HG02970 (cell line): ENCODE data around the gene STX17.
"Not testable (repeated sequence)": the region's sequence is repeated elsewhere in the genome, so short reads cannot be mapped to it uniquely, and the experiment has no call there.

Experiments
- ATAC-seq: cut with Tn5 transposase; IDR thresholded peaks from one replicate; pipeline ENCODE4 v1.9.1; 2021; ENCODE audit warnings: mild to moderate bottlenecking, moderate library complexity, moderate number of reproducible peaks; ENCODE audit not compliant: unreplicated experiment, low FRiP score

The STX17 gene

DNA sequence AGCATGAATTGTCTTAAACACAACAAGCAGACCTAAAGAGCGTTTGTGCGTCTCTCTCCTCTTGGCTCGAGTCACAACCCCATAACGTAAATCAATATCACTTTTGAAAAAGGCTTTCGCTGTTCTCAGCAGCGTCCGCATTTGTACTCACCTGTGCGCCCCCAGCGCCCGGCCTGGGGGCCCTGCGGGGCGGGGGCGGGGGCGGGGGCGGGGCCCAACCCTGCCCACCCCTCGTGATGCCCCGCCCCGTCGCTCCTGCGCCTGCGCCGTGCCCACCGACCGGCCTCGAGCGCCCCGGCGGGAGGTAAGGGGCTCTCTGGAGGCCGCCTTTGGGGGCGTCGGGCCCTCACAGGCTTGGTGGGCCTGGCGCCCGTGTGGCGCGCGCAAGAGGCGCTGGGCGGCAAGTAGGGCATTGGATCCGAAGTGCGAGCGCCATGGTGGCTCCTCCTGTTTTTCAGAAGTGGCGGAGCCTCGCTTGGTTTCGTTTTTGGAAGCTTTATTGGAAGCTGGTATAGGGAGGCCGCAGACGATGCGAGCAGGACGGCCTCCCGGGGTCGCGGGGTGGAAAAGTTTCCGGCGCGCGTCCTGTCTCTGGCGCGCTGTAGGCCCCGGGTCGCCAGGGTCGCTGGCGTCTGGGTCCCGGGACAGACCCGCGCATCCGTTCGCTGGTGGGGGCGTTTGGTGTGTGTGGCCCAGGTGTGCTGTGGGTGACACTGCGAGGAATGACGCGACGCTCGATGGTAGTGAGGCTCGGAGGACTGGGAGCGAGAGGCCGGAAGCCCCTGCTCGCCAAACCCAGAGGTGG lies at the start of gene STX17:
STX17 (plus strand) TSS at position 252 of the 805 bp plus-strand sequence. CDS start 8,586 bp downstream, outside the sequence.
- peak; percentile 73 for ATAC-seq

GRCh38 chr9:99857576-99857975 lies 48.9 kb upstream of the STX17 start:
- ATAC-seq: not testable (repeated sequence)

- ATAC-seq: no peak
These were observed 48.4 kb upstream of the STX17 start for GRCh38 chr9:99858087-99858486.

DNA sequence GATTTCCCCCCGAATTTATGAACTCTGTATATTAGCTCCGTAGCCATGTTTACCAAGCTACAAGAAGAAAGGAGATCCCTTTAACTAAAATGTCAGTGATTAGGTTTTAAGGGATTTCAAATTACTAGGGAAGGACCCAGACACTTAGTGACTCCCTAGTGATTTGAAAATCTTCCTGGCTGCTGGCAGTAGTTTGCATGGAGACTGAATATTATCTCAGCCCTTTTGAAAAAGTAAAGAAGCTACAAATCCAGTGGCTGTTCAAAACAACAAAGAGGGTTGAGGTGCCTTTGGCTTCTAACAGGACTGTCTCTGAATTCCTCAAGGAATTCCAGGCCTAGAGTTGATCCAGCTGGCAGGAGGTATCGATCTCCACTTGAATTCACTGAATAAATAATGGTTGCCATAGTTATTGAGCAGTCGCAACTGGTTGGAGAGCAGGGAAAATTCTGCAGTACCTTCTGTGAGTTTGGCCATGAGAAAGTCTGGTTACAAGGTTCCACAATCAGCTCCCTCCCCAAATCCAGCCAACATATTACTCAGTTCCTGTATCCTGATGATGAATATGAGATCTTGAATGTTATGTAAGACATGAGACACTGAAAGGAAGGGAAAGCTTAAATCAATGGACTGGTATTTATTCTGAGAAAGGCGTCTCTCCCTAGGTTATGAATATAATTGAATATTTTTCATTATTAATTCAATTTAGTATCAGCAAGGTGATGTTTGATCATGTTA lies 47.0 kb upstream of the STX17 start:
- ATAC-seq: no peak

- ATAC-seq: no peak
These were observed 46.2 kb upstream of the STX17 start for GRCh38 chr9:99860266-99860665.

- ATAC-seq: no peak
These were observed 42.5 kb upstream of the STX17 start for GRCh38 chr9:99863955-99864354.

- ATAC-seq: no peak
These were observed 40.1 kb upstream of the STX17 start for GRCh38 chr9:99866398-99866797.

DNA sequence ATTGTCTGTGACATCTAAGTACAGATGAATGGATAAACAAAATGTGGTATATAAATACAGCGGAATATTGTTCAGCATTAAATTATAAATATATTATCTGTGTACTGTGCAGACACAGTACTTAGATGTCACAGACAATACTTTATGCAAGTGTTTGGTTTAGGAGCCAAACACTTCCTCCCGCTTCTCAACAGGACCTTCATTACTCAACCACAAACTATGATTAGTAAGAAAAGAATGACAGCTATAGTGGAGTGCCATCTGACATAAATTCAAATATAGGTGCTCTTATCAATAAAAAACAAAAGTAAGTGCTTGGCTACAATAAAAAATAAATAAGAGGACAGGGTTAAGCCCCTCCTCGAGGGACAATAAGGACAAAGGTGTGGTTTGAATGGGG lies 38.9 kb upstream of the STX17 start:
- ATAC-seq: no peak

DNA sequence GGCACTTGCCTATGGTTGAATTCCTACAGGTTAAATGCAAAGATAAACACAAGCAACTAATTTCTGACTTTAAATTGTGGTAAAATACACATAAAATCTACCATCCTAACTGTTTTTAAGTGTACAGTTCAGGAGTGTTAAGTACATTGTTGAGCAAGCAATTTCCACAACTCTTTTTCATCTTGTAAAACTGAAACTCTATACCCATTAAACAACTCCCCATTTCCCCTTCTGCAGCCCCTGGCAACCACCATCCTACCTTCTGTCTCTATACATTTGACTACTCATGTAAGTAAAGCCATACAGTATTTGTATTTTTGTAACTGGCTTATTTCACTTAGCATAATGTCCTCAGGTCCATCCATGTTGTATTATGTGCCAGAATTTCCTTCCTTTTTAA lies 38.5 kb upstream of the STX17 start:
- no peak for ATAC-seq

DNA sequence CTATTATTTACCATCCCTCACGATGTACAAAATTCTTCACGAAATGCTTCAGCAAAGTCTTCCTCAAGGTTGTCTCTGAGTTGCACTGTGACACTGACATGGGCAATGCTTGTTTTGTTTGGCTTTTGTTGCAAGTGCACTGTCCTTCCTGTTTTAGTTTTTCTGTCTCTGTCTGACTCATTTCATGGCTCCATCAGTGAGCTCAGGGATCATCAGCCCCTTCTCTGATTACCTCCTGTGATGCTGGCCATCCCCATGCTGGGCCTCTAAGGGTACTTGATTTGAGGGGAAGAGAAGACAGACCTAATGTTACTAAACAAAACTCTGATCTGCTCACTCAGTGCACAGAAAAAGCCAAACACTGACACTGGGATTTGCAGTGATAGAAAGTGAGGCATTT lies 37.6 kb upstream of the STX17 start:
- ATAC-seq: no peak

- ATAC-seq: no peak
These were observed 36.3 kb upstream of the STX17 start for GRCh38 chr9:99870126-99870525.

DNA sequence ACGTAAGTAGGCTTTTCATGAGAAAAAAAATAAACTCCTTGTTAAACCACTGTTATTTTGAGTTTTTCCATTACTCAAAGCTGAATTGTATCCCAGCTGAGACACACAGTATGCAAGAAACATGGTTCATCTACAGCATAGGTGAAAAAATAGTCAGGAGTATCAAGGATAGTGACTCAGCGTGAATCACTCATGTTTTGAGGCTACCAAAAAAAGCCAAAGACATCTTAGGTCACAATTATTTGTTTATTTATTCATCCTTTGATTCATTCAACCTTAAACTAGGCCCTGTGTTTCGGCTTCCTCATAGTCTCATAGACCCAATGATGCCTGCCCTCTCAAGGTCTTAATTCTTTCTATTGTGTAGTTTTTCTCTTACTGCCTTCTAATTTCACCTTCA lies 32.9 kb upstream of the STX17 start:
- ATAC-seq: no peak

- no peak for ATAC-seq
These were observed 32.4 kb upstream of the STX17 start for GRCh38 chr9:99873943-99874584.

DNA sequence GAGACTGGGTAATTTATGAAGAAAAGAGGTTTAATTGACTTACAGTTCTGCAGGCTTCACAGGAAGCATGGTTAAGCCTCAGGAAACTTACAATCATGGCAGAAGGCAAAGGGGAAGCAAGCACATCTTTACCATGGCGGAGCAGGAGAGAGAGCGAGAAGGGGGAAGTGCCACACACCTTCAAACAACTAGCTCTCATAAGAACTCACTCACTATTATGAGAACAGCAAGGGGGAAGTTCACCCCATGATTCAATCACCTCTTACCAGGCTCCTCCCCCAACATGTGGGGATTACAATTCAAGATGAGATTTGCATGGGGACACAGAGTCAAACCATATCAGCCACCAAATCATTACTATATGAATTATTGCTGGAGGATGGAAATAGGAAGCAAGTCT lies 30.3 kb upstream of the STX17 start:
- ATAC-seq: no peak

DNA sequence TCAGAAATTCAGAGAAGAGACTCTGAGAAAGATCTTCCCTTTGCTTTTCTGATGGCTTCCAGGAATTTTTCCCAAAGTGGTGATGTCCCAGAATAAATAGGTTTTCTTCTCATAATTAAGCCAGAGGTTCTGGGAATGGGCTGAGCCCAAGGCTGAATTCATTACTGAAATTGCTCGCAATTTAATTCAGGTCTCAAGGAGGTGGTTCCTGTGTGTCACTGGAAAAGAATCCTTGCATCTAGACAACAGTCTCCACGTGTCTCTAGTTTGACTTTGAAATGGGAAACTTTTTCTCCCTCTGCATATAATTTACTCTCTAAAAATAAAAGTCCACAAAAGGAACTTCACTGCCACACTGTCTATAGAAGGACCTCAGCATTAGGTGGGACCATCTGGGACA lies 27.8 kb upstream of the STX17 start:
- no peak for ATAC-seq

DNA sequence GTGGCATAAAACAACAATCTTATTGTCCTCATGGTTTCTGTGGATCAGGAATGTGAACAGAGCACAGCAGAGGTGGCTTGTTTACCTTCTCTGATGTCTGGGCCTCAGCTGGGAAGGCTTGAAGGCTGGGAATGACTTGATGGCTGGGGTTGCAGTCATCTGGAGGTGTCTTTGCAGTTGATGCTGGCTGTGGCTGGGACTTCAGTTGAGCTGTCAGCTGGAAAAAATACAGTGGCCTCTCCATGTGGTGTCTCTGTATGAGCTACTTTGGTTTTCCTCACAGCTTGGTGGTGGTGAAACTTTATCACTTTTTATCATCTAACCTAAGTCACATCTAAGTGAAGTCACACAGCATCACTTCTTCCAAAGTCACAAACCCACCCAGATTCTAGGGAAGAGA lies 24.7 kb upstream of the STX17 start:
- ATAC-seq: no peak

GRCh38 chr9:99885747-99886146 lies 20.7 kb upstream of the STX17 start:
- ATAC-seq: no peak

DNA sequence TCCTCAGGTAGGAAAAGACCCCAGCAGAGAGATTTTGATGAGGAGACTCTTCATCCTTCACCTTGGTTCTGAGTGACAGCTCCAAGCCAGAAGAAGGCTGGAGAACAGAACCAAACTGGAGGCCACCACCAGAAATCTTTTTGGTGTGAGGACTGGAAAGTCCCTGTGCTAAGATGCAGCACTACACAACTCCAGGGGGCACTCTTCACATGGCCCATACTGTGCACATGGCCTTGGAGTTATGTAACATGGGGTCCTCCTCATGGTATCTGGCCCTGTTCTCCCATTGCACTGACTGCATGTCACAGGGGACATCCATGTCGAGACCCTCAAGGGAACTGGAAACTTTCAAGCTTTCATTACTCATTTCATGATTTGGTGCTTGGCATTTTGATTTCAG lies 17.3 kb upstream of the STX17 start:
- no peak for ATAC-seq

DNA sequence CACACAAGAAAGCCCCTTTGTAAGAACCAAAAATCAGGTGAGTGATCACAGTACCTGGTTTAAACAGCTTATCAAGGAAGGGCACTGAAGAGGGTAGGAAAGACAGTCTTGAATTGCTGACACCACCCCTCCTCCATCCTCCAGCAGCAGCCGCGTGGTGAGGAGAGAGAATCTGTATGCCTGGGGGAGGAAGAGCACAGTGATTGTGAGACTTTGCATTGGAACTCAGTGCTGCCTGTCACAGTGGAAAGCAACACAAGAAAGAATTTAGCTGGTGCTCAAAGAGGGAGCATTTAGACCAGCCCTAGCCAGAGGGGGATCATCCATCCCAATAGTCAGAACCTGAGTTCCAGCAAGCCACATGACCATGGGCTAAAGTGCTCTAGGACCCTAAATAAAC lies 11.6 kb upstream of the STX17 start:
- no peak for ATAC-seq

- no peak for ATAC-seq
These were observed 10.9 kb upstream of the STX17 start for GRCh38 chr9:99895510-99895909.

DNA sequence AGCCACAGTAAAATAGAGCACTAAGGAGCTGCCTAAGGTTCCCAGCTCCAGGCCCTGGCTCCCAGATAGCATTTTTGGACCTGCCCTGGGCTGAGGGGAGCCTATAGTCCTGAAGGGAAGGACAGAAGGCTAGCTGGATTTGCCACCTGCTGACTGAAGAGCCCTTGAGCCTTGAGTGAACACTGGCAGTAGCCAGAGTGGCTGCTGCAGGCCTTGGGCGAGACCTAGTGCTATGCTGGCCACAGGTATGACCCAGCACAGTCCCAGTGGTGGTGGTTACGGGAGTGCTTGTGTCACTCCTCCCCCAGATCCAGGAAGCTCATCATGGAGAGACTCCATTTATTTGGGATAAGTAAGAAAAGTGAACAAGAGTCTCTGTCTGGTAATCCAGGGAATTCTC lies 10.3 kb upstream of the STX17 start:
- ATAC-seq: no peak
